HG02938 (cell line): ENCODE measurements around the gene ZXDC.
A peak's percentile ranks its signal among the peaks of the same experiment; 100 is the strongest.

Experiments used
- ATAC-seq: cut with Tn5 transposase; IDR thresholded peaks from one replicate; pipeline ENCODE4 v1.9.1; 2021; ENCODE audit warnings: mild to moderate bottlenecking, moderate library complexity; ENCODE audit not compliant: unreplicated experiment

The ZXDC gene

DNA sequence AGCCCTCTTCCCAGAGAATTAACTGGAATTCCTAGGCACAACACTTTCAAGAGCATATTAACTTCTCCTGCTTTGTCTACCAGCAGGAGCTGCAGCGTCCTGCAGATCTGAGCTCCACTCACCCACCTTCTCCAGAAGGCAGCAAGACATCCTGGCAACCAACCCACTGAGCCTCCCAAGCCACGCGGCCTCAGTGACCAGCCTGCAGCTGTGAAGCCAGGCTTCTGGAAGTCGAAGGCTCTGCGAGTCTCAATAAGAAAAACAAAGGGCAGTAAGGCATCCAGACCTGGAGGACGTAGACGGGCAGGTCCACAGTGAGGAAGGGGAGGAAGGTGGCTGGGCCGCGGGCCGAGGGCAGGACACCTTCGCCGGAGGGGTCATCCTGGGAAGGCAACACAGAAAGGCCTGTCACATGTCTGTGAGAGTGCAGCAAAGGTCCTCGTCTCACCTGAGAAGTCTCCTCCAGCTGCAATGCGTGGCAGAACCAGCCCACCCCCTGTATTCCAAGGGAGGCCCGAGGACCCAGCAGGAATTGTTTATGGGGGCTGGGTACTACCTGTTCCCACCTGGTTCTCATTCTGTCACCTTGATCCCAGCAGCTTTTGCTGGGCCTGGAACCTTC lies 36.2 kb downstream of the ZXDC start:
- ATAC-seq = no peak

DNA sequence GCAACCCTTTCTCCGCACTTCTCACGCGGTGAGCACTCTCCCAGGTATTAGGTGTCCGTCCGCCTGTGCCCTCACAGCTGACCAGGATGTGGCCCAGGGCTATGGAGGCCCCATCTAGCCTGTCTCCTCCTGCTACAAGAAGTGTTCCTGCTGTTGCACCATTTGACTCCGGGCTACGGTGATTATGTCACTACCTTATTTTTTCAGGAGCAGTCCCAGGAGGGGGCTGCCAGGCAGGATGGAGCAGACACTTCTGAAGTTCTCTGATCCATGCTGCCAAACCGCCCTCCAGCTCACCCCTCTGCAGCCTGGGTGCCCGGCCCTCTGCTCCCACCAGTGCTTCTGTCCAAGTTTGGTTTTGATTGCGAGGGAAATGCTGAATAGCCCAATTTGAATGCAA lies 36.9 kb downstream of the ZXDC start:
- ATAC-seq = no peak

DNA sequence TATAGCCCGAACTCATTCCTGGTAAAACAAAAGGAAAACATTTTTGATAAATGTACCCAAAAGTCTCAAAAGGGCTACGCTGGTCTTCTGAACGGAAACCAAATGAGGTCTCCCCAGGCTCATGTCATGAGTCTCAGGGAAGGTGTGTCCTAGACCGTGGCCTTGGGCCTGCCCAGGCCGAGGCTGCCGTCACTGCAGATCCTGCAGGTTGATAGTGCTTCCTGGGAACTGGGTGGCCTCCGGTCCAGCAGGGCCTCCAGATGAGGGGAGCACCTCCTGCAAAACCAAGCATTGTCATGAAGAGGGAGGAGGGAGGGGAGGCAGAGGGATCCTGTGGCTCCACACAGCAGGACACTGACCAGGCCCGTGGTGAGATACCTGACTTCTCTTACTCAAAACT lies 37.5 kb downstream of the ZXDC start:
- no peak for ATAC-seq

DNA sequence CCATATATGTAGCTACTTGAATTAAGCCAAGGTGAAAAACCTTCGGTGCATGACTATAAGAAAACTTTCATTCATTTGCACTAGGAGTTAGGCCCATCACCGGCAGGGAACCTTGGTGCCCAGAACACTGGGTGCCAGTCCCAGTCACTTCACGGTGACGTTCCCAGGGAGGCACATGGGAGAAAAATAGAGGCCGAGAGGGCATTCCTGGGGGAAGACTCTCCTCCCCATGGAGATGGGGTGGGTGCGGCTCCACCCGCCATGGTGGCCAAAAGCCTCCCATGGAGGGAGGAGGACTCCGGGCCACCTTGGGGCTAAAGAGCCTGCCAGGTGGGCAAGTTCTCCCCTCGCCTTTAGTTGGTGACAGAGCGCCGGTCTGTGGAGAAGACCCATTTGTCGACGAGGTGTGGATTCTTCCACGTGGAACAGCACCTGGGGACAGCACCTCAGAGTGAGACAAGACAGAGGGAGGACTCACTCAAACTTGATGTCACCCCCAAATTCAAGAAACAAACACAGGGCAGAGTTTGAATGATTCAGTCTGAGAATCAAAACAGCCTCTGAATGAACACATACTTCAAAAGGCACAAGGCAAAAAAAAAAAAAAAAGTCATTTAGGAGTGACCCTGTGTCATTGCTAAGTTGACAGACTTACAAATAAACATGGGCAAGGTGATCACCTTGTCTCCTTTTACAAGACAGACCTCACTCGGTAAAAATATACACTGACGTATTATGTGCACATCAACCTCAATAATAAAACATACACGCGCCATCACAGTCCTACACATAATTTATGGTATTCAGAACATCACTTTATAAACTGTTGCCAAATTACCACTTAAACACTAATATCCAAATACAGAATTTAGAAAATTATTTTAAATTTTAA lies 38.6 kb downstream of the ZXDC start:
- no peak for ATAC-seq

DNA sequence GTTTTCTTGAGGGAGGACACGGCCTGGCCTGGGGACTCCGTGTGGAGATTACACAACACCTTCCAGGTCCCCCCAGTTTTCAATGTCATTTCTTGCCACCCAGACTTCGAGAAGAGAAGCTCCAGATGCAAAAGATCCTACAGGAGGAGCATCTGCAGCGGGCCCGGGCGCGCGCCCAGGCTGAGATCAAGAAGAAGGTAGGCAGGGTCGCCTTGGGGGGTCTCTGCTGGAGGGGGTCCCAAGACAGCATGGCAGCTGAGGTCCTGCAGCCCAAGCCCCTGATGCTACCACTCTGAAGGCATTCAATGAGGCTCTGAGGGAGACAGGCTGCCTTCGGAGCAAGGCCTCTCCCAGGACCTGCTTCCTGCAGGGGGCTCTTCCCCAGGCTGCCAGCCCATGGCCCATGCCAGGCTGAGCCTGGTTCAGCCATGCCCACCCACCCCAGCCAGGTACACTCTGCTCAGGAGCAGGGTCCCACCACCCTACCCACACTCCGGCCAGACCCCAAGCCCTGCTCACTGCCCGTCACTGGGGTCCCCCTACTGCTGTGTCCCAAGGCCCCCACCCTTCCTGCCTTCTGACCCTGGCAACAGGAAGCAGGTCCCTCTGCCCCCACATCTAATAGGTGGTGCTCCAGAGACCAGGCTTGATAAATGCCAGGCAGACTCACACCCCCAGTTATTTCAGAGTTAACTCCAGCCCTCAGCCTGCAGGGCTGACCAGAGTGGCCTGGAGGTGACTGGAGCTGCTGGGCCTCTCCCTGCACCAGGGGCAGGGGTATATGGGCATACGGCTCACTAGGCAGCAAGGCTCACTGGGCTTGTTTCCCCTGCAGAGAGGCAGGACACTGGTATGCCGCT lies 40.0 kb downstream of the ZXDC start:
- ATAC-seq = no peak

DNA sequence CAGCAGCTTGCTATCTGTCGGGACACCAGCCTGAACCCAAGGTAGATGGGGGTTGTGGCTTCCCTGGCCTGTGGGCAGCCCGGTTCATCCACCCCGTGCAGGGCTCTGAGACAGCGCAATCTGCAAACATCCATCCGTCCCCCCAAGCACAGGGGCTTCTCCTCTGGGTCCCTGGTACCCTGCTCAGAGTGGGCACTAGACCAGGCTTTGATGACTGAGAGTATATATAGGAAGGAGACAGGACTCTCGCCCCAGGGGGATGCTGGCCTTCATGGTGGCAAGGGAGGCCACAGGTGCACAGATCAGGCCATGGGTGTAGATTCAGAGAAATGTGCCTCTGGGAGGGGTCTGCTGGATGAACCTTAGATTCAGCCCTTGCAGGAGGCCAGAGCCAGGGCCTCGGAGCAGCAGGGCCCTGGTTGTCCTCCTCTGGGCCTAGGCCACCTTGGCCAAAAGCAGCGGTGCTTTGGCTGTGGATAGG lies 40.7 kb downstream of the ZXDC start:
- ATAC-seq = no peak

DNA sequence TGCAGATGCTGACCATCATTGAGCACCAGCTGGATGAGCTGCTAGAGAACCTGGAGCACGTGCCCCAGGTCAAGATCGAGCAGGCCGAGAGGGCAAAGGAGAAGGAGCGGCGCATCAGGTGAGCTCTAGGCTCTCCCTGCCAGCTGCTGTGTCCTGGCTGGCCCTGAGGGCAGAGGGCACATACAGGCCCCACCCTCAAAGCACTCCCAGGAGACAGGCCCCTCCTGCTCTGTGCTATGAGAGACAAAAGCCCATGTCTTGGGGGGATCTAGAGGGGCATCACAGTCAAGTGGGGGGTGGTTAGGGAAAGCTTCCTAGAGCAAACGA lies 41.5 kb downstream of the ZXDC start:
- no peak for ATAC-seq

DNA sequence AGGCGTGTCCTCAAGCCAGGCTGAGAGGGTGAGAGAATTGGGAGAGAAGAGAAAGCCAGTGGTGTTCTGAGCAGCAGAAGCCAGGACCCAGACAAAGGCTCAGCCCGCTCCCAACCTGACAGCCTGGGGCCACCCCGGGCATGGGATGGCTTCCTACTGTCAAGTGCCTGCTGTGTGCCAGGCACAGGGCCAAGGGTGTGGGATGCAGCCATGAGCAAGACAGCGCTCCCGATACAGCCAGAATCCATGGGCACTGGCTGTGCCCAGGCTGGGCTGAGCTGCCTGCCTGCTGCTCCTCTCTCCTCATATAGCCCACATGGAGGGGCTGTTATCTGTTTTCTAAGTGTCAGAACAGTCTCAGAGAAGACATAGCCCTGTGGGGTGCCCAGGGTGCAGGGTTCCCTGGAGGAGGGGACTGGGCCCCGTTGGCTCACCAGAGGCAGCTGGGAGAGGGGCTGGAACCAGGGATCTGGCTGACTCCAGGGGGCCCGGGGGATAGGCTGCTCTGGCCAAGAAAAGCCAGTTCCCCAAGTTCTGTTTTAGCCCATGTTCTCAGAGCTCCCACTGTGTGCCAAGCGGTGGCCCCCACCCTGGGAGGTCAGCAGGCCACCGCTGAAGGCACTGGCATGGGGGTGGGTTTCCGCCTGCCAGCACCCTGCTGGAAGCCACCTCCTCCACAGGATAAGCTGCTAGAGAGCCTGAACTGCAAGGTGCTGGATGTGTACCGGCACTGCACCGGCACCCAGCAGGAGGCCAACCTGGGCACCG lies 42.0 kb downstream of the ZXDC start:
- ATAC-seq = no peak

DNA sequence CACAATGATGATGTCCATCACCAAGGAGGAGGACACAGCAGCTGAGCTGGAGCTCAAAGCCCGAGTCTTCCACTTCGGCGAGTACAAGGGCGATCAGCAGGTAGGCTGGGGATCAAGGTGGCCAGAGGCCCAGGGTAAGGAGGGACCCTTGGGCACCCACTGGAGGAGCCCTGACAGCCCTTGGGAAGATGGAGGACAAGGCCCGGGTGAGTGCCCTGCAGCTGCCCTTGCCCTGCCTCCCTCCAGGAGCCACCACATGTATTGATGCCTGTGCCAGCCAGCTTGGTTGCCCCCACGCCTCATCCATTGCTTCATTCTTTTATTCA lies 42.6 kb downstream of the ZXDC start:
- no peak for ATAC-seq

DNA sequence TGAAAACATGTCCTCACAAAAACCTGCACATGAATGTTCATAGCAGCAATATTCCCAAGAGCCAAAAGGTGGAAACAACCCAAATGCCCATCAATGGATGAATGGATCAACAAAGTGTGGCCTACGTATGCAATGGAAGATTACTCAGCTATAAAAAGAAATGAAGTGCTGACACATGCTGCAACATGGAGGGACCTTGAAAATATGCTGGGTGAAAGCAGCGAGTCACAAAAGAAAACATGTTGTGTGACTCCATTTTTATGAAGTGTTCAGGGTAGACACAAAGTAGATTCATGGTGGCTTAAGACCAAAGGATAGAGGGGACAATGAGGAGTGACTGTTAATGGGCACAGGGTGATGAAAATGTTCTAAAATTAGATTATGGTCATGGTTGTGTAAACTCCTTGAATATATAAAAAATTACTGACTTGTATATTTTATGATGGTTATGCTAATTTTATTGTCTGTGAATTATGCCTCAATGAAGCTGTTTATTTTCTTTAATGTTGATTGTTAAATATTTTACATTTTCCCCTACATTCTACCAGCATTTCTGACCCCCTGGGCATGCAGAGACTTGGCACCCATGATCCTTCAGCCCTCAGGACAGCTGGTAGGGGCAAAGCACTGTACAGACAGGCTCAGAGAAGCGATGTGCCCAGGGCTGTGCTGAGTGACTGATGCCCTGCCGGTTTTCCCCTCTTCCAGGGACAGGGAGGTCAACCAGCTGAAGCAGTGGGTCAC lies 43.2 kb downstream of the ZXDC start:
- ATAC-seq = no peak

DNA sequence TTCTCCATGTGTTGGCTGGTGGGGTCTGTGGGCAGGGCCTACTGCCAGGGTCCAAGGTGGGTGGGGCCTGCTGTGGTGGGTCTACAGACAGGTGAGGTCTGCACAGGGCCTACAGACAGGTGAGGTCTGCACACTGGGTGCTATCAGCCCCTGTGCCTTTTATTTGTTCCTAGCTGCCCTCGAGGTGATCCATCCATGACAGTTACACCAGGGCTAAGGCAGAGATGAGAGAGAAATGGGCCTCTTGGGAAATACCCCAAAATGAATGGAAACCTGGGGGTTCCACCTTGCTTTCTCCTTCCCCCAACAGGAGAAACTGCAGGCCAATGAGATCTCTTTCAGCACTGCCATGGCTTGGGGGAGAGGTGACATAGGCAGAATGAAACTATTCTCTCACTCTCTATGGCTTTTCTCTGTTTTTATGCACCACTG lies 44.6 kb downstream of the ZXDC start:
- ATAC-seq = peak; percentile 77

DNA sequence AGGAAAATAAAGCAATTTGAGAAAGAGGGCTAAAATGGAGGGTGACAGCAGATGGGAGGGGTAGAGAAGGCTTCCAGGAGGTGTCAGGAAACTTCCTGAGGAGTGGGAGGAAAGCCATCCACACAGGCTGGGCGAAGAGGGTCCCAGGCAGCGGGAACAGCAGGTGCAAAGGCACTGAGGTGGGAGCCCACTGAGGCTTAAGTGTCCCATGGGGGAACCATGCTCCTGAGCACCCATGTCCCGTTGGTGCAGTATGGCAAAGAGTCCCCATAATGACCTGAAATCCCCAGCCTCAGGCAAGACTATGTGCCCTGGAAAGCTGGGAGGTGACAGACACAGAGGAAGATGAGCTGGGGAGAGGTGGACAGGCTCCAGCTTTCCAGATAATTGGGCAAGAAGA lies 50.9 kb downstream of the ZXDC start:
- ATAC-seq = no peak

DNA sequence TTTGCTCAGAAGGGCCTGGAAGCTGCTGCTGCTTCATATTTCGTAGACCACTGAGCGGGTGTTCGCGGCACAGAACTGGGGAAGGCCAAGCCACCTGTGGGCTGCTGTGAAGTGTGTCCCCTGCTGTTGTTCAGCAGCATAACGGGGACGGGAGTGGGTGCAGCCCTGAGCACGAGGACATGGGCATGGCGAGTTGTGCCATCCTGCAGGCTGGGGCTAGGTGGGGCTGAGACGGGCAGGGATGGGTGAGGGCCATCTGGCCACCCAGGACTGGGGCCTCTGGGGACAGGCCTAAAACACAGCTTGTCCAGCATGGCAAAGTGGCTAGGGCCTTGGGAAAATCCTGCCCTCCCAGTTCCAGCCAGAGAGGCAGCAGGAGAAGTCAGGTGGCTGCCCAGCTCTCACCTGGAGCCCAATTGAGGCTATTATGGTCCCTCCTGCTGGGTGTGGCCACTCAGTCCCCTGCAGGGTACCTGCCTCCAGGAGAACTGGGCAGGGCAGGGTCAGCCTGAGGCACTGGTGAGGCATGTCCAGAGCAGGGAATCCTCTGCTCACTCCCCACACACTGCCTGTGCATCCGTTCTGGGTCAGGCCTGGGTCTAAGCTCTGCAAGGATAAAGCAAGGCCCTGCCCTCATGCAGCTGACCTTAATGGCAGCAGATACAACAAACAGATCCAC lies 51.5 kb downstream of the ZXDC start:
- ATAC-seq = no peak

DNA sequence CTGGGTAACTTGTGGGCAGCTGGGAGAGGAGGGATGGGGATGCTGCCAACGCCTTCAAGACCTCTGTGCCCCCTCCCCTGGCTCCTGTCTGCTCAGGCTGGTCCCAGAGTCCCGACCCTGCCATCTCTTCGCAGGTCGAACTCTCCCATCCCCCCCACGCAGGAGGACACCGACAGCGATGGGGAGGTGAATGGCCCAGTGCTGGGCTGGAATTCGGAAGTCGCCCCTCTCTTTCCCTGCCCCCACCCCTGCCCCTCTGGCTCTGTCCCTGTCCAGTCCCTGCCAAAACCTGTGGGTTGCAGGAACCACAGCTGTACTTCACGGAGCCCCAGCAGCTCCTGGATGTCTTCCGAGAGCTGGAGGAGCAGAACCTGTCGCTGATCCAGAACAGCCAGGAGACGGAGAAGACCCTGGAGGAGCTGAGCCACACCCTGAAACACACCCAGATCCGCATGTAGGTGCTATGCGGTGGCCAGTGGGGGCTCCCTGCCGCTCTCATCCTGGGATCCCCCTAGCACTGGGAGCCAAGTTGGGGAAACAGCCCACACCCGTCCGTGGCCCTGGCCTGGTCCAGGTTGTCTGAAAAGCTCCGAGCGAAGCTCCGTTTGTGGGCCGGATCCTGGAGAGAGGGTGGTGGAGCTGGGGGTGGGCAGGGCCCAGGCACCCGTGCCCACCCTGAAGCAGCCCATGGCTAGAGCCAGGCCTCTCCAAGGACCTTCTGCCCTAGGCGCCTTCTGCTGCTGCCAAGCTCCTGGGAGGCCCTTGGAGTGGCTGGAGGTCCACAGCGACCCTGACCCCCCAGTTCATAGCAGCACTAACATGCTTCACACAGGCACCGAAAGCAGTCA lies 52.3 kb downstream of the ZXDC start:
- no peak for ATAC-seq

DNA sequence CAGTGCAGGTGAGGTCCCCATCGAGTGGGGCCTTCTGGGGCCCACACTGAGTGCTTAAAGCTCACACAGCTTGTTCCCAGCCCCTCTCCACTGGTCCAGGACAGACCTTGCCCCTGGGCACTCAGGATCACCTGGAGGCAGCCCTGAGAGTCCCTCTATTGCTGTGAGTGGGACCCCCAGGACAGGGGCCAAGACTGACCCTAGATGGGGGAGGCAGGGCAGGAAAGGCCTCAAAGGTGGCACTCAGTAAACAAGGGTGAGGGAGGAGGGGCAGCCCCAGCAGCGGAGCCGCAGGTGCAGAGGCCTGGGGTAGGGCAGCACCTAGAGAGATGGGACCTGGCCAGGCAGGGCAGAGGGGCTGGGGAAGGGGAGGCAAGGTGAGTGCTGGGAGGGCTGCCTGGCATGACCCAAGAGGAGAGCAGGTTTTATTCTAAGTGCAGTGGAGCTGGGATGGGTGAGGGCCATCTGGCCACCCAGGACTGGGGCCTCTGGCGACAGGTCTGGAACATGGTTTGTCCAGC lies 53.1 kb downstream of the ZXDC start:
- ATAC-seq = no peak

DNA sequence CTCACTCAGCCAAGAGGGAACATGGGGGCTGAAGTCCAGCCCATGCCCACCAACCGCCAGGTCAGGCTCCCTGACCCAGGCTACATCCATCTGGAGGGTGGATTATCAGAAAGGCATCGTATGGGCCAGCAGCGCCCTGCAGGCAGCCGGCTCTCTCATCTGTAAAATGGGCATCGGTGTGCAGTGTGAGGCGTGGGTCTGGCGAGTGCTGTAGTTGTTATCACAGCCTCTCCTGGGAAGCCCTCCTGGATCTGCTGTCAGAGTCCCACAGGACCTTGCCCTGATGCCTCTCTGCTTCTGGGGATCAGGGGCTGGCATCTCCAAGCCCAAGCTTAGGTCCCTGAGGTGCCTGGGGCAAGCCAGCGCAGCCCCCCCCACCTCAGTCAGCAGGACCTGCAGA lies 53.6 kb downstream of the ZXDC start:
- ATAC-seq = no peak

DNA sequence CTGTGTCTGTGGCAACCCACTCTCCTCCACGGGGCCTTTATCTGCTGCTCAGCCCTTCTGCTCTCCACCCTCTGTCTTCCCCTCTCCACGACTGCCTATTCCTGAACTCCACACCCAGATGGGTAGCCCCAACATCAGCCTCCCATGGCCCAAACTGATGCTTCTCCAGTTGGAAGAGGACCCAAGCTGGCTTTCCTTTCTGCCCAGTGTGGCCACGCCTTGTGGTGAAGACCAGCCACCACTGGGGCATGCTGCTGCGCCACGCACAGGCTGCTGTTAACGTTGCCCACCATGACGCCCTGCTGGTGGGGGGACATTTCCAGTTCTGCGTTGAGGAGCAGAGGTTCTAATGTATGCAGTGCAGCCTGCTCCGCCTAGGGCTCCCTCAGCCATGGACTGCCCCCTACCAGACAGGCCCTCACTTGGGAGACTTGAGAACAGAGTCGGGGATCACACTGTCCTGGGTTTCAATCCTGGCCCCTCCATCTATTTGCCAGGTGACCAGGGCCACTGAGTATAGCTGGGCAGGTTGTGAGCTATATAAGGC lies 54.0 kb downstream of the ZXDC start:
- no peak for ATAC-seq
